Keratinocyte (primary cell): Measurements from ENCODE around the gene PTGS2. TPM values are rescaled to one million over a fixed set of nuclear protein-coding genes. Genes with fewer than 3 reads are reported as not detected.
"Not testable (repeated sequence)": the region's sequence is repeated elsewhere in the genome, so short reads cannot be mapped to it uniquely, and the experiment has no call there.

Experiments used
- DNase-seq: peaks from one replicate; pipeline ENCODE4 v3.0.0-alpha.2; 2011; ENCODE audit warnings: low read depth, missing footprints, low spot score
- FAIRE-seq: peaks from 2 replicates; lab custom pipeline; 2011; peaks lifted over from hg19 to GRCh38; lab: Jason Lieb, UNC
- H2AFZ ChIP-seq: 2 replicates; pipeline ENCODE4 v1.6.0; 2012; ENCODE audit warnings: low read length, control low read depth, inconsistent platforms; ENCODE audit not compliant: control insufficient read depth
- H3K27ac ChIP-seq: 2 replicates; pipeline ENCODE4 v1.5.1; 2011; ENCODE audit warnings: low read length; ENCODE audit not compliant: control insufficient read depth, insufficient read depth
- H3K27me3 ChIP-seq: 3 replicates; pipeline ENCODE4 v1.6.0; 2011; ENCODE audit warnings: low read length; ENCODE audit not compliant: control insufficient read depth, insufficient read depth; ENCODE audit errors: extremely low read depth
- H3K36me3 ChIP-seq, 2 experiments: 2 replicates in 1 of 2; 3 replicates in 1 of 2; pipeline ENCODE4 v1.5.1; 2011; ENCODE audit warnings: low read length in 2 of 2, mild to moderate bottlenecking in 1 of 2; ENCODE audit not compliant: control insufficient read depth in 2 of 2, insufficient read depth in 2 of 2; ENCODE audit errors: extremely low read depth in 1 of 2
- H3K4me1 ChIP-seq: 3 replicates; pipeline ENCODE4 v1.5.1; 2011; ENCODE audit warnings: low read length; ENCODE audit not compliant: control insufficient read depth, insufficient read depth; ENCODE audit errors: extremely low read depth
- H3K4me2 ChIP-seq: 3 replicates; pipeline ENCODE4 v1.6.0; 2011; ENCODE audit warnings: low read depth, low read length; ENCODE audit not compliant: control insufficient read depth, insufficient read depth; ENCODE audit errors: extremely low read depth
- H3K4me3 ChIP-seq, 3 experiments: fragments of 200-600 bp in 1 of 3; sonication (generic) in 1 of 3; 2 replicates in 2 of 3; 3 replicates in 1 of 3; pipeline ENCODE4 v1.5.1; 2011 to 2016; ENCODE audit warnings: low read length in 3 of 3, mild to moderate bottlenecking in 3 of 3, control low read depth in 2 of 3, inconsistent platforms in 1 of 3, low read depth in 1 of 3, mixed read lengths in 1 of 3, mixed run types in 1 of 3, moderate library complexity in 1 of 3; ENCODE audit not compliant: control insufficient read depth in 2 of 3, insufficient read depth in 2 of 3; ENCODE audit errors: extremely low read depth in 1 of 3
- H3K79me2 ChIP-seq: 2 replicates; pipeline ENCODE4 v1.6.0; 2012; ENCODE audit warnings: low read length; ENCODE audit not compliant: control insufficient read depth, insufficient read depth
- H3K9ac ChIP-seq: 3 replicates; pipeline ENCODE4 v1.6.0; 2011; ENCODE audit warnings: low read length; ENCODE audit not compliant: control insufficient read depth, insufficient read depth; ENCODE audit errors: extremely low read depth
- H3K9me1 ChIP-seq: 3 replicates; pipeline ENCODE4 v1.6.0; 2011; ENCODE audit warnings: low read length; ENCODE audit not compliant: control insufficient read depth, insufficient read depth; ENCODE audit errors: extremely low read depth
- H3K9me3 ChIP-seq: 2 replicates; pipeline ENCODE4 v1.5.1; 2012; ENCODE audit warnings: low read depth, low read length; ENCODE audit not compliant: control insufficient read depth
- H4K20me1 ChIP-seq: 3 replicates; pipeline ENCODE4 v1.6.0; 2011; ENCODE audit warnings: low read length; ENCODE audit not compliant: control insufficient read depth, insufficient read depth; ENCODE audit errors: extremely low read depth
- CTCF ChIP-seq, 3 experiments: IDR thresholded peaks in 1 of 3; conservative IDR thresholded peaks in 1 of 3; optimal IDR thresholded peaks in 1 of 3; 2 replicates in 2 of 3; 3 replicates in 1 of 3; pipeline versions ENCODE3 to v1.5.1; 2011; ENCODE audit warnings: low read length in 3 of 3, mild to moderate bottlenecking in 3 of 3, moderate library complexity in 2 of 3, control low read depth in 1 of 3, inconsistent platforms in 1 of 3; ENCODE audit not compliant: insufficient read depth in 2 of 3; ENCODE audit errors: extremely low read depth in 1 of 3
- EZH2 ChIP-seq: IDR thresholded peaks from one replicate; pipeline ENCODE4 v1.6.1; 2012; ENCODE audit warnings: inconsistent platforms, mild to moderate bottlenecking, low read length, moderate library complexity
- dilution Hi-C: fragments of 300-500 bp; cut with MboI; formaldehyde crosslinking; loops from one replicate; pipeline ENCODE4 v1.7.0; 2020; ENCODE audit warnings: low sequenced_read_pairs; ENCODE audit not compliant: extremely low pct_ligation_motif_present
- polyA plus RNA-seq, 5 experiments: library from polyadenylated mRNA; depleted of rRNA in 3 of 5; stranded (reverse) in 3 of 5; stranded (forward) in 1 of 5; unstranded in 1 of 5; fragments of >200 nt; gene quantifications; 1 replicate in 1 of 5; 2 replicates in 3 of 5; 3 replicates in 1 of 5; pipeline versions ENCODE4 v1.2.1 to v1.2.3, GENCODE V29; 2011 to 2012; ENCODE audit warnings: missing spikeins in 2 of 5, low read depth in 1 of 5, low replicate concordance in 1 of 5

The PTGS2 gene
- polyA plus RNA-seq, 1 donor (not counting 4 experiments of a cell fraction or from before 2014, with no cell fraction given) = 117 TPM

DNA sequence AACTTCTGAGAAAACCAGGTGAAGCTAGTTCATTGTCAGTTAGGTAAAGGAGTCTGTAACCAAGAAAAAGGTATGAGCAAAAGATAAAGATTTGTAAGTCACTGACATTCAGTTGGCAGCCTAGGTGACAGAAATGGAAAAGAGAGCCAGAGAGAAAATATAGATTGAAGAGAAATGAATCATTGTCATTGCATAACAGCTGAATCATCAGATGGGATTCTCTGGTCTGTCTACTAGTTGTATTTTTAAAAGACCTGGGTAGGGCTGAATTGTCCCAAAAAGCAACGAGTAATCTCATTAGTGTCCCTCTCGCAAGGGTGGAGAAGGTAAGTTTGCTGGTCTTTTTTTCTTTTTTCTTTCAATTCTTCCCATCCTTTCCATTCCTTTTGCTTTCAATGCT, 36.6 kb downstream of the PTGS2 start:
- H3K4me1 ChIP-seq = peaks cover 12% of the 10 kb centered on the region
- no peak overlapping the region for H3K27ac ChIP-seq
- no peaks in the 10 kb centered on the region for H3K9me3 ChIP-seq
- TF ChIP-seq CTCF (optimal IDR thresholded peaks at IDR 0.05 in 1 of 3, IDR thresholded peaks at IDR 0.05 in 1 of 3, conservative IDR thresholded peaks at IDR 0.05 in 1 of 3; ENCODE audit: extremely low read depth in 1 of 3, insufficient read depth in 2 of 3, low read length in 3 of 3) (no peak), EZH2 (no peak)
- H3K36me3 ChIP-seq = no peaks in the 10 kb centered on the region
- no peaks in the 10 kb centered on the region for H4K20me1 ChIP-seq
- no peak overlapping the region for H3K9ac ChIP-seq
- no peaks in the 10 kb centered on the region for H3K79me2 ChIP-seq
- dilution Hi-C loops = no loop called here
- H3K4me3 ChIP-seq = no peak overlapping the region
- FAIRE-seq (peak; percentile 73), DNase-seq (no peak)
- H3K4me2 ChIP-seq = peak overlapping the region; percentile 8
- no peaks in the 10 kb centered on the region for H3K27me3 ChIP-seq
- H3K9me1 ChIP-seq = no peaks in the 10 kb centered on the region
- no peak overlapping the region for H2AFZ ChIP-seq

- peak overlapping the region; percentile 27 for H3K4me2 ChIP-seq
- H3K9ac ChIP-seq = peak overlapping the region; percentile 19
- FAIRE-seq, H3K9me1 ChIP-seq, H4K20me1 ChIP-seq, H3K9me3 ChIP-seq, H3K27me3 ChIP-seq, H3K27ac ChIP-seq, H3K36me3 ChIP-seq, dilution Hi-C loops, H3K79me2 ChIP-seq, DNase-seq: not testable (repeated sequence)
- peak overlapping the region in 2 of 3 experiments; percentile 7 to 18 for H3K4me3 ChIP-seq
- H2AFZ ChIP-seq = peak overlapping the region; percentile 58
- peaks cover 11% of the 10 kb centered on the region for H3K4me1 ChIP-seq
Measured at GRCh38 chr1:186637567-186637966, 42.7 kb downstream of the PTGS2 start.

GRCh38 chr1:186636786-186637185, 43.4 kb downstream of the PTGS2 start:
- Histone ChIP-seq H3K27ac (no peak overlapping the region), H3K9me3 (no peaks in the 10 kb centered on the region), H3K79me2 (no peaks in the 10 kb centered on the region), H3K4me1 (peaks cover 11% of the 10 kb centered on the region), H3K9me1 (no peaks in the 10 kb centered on the region), H3K9ac (no peak overlapping the region), H3K4me2 (peak overlapping the region; percentile 27), H4K20me1 (no peaks in the 10 kb centered on the region), H3K36me3 (no peaks in the 10 kb centered on the region), H2AFZ (no peak overlapping the region), H3K4me3 (no peak overlapping the region), H3K27me3 (no peaks in the 10 kb centered on the region)
- DNase-seq (peak; percentile 30), FAIRE-seq (peak; percentile 71)
- dilution Hi-C loops = no loop called here
- no peak for TF ChIP-seq CTCF (optimal IDR thresholded peaks at IDR 0.05 in 1 of 3, IDR thresholded peaks at IDR 0.05 in 1 of 3, conservative IDR thresholded peaks at IDR 0.05 in 1 of 3; ENCODE audit: extremely low read depth in 1 of 3, insufficient read depth in 2 of 3, low read length in 3 of 3)
- no peak for TF ChIP-seq EZH2
